ENCODE results near the gene NXPH4. TPM values are rescaled to one million over a fixed set of nuclear protein-coding genes. Genes with fewer than 3 reads are reported as not detected.

The NXPH4 gene
- total RNA-seq, 1 donor from 2014 or later = not detected

- H3K27me3 Mint-ChIP-seq (ENCODE audit: unreplicated experiment) = peaks cover 31% of the 10 kb centered on the region
- H3K27ac Mint-ChIP-seq (ENCODE audit: unreplicated experiment) = no peak overlapping the region
- DNase-seq (ENCODE audit: low spot score) = no peak
- TF ChIP-seq CTCF (IDR thresholded peaks at IDR 0.05; ENCODE audit: unreplicated experiment) = no peak
- no peaks in the 10 kb centered on the region for H3K9me3 Mint-ChIP-seq (ENCODE audit: unreplicated experiment)
- peaks cover 3% of the 10 kb centered on the region for H3K4me1 Mint-ChIP-seq (ENCODE audit: unreplicated experiment)
- no peak overlapping the region for H3K4me3 Mint-ChIP-seq (ENCODE audit: unreplicated experiment)
- peaks cover 10% of the 10 kb centered on the region for H3K36me3 Mint-ChIP-seq (ENCODE audit: low read depth, unreplicated experiment)
Observed at GRCh38 chr12:57169969-57170368, 46.6 kb upstream of the NXPH4 start.

- no peak for TF ChIP-seq CTCF (IDR thresholded peaks at IDR 0.05; ENCODE audit: unreplicated experiment)
- peaks cover 10% of the 10 kb centered on the region for H3K36me3 Mint-ChIP-seq (ENCODE audit: low read depth, unreplicated experiment)
- H3K4me3 Mint-ChIP-seq (ENCODE audit: unreplicated experiment) = no peak overlapping the region
- H3K27me3 Mint-ChIP-seq (ENCODE audit: unreplicated experiment) = peaks cover 26% of the 10 kb centered on the region
- no peaks in the 10 kb centered on the region for H3K9me3 Mint-ChIP-seq (ENCODE audit: unreplicated experiment)
- no peak overlapping the region for H3K27ac Mint-ChIP-seq (ENCODE audit: unreplicated experiment)
- DNase-seq (ENCODE audit: low spot score) = no peak
- H3K4me1 Mint-ChIP-seq (ENCODE audit: unreplicated experiment) = peaks cover 3% of the 10 kb centered on the region
Observed at GRCh38 chr12:57170408-57170807, 46.2 kb upstream of the NXPH4 start.

- no peak for DNase-seq (ENCODE audit: low spot score)
- Mint-ChIP-seq H3K36me3 (ENCODE audit: low read depth, unreplicated experiment) (peaks cover 10% of the 10 kb centered on the region), H3K27me3 (ENCODE audit: unreplicated experiment) (peaks cover 29% of the 10 kb centered on the region), H3K27ac (ENCODE audit: unreplicated experiment) (no peak overlapping the region), H3K4me1 (ENCODE audit: unreplicated experiment) (peaks cover 3% of the 10 kb centered on the region), H3K9me3 (ENCODE audit: unreplicated experiment) (no peaks in the 10 kb centered on the region), H3K4me3 (ENCODE audit: unreplicated experiment) (no peak overlapping the region)
- TF ChIP-seq CTCF (IDR thresholded peaks at IDR 0.05; ENCODE audit: unreplicated experiment) = no peak
Observed at GRCh38 chr12:57170927-57171326, 45.7 kb upstream of the NXPH4 start.

GRCh38 chr12:57171668-57172067 is 44.9 kb upstream of the NXPH4 start:
- Mint-ChIP-seq H3K9me3 (ENCODE audit: unreplicated experiment) (no peaks in the 10 kb centered on the region), H3K36me3 (ENCODE audit: low read depth, unreplicated experiment) (peaks cover 4% of the 10 kb centered on the region), H3K4me3 (ENCODE audit: unreplicated experiment) (no peak overlapping the region), H3K27ac (ENCODE audit: unreplicated experiment) (no peak overlapping the region), H3K4me1 (ENCODE audit: unreplicated experiment) (peaks cover 3% of the 10 kb centered on the region), H3K27me3 (ENCODE audit: unreplicated experiment) (peaks cover 28% of the 10 kb centered on the region)
- no peak for DNase-seq (ENCODE audit: low spot score)
- no peak for TF ChIP-seq CTCF (IDR thresholded peaks at IDR 0.05; ENCODE audit: unreplicated experiment)

GRCh38 chr12:57173089-57173488 is 43.5 kb upstream of the NXPH4 start:
- Mint-ChIP-seq H3K27me3 (ENCODE audit: unreplicated experiment) (peaks cover 26% of the 10 kb centered on the region), H3K4me3 (ENCODE audit: unreplicated experiment) (no peak overlapping the region)
- DNase-seq (ENCODE audit: low spot score) = peak; percentile 65

More at GRCh38 chr12:57173089-57173488, 43.5 kb upstream of the NXPH4 start:
- H3K27ac Mint-ChIP-seq (ENCODE audit: unreplicated experiment) = no peak overlapping the region
- peaks cover 5% of the 10 kb centered on the region for H3K36me3 Mint-ChIP-seq (ENCODE audit: low read depth, unreplicated experiment)
- peak; percentile 66 for TF ChIP-seq CTCF (IDR thresholded peaks at IDR 0.05; ENCODE audit: unreplicated experiment)
- H3K9me3 Mint-ChIP-seq (ENCODE audit: unreplicated experiment) = no peaks in the 10 kb centered on the region
- peaks cover 3% of the 10 kb centered on the region for H3K4me1 Mint-ChIP-seq (ENCODE audit: unreplicated experiment)

Data from endothelial cell (in vitro differentiated cells).